T1000 (cell line): Measurements from ENCODE around the gene DPYSL3.
"Not testable (repeated sequence)": the region's sequence is repeated elsewhere in the genome, so short reads cannot be mapped to it uniquely, and the experiment has no call there.

ENCODE experiments used
- DNase-seq: peaks from one replicate; lab custom pipeline; 2025; ENCODE audit warnings: mixed read lengths; lab: John Stamatoyannopoulos, UW

DPYSL3 gene

DNA sequence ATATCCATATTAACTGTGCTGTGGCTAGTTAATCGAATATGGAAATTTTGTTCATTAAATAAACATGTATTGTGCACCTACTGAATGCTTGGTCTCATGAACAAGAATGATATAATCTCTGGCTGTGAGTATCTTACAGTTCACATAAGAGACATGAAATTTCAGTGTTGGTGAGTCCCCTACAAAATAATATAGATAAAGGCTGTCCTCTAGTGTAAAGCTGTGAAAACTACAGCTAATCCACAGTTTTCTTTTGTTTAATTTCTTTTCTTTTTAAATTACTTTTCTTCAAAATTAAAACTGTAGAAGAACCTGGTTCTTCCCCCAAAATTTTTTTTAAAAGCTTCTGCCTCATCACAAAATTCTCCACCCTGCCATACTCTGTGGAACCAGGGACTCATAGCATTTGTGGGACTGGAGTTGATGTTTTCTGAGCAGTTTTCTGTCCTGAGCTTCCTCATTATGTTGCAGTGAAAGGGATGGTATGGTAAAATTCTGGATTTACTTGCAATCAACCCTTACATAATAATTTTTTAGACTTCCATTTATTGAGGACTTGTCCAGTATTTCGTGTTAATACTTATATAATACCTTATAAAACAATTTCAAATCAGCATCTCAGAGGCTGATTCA lies 140.0 kb downstream of the DPYSL3 start:
- no peak for DNase-seq

- not testable (repeated sequence) for DNase-seq
Observed at GRCh38 chr5:147367381-147367780, 142.5 kb downstream of the DPYSL3 start.

- DNase-seq: no peak
Observed at GRCh38 chr5:147361441-147362175, 148.3 kb downstream of the DPYSL3 start.

DNA sequence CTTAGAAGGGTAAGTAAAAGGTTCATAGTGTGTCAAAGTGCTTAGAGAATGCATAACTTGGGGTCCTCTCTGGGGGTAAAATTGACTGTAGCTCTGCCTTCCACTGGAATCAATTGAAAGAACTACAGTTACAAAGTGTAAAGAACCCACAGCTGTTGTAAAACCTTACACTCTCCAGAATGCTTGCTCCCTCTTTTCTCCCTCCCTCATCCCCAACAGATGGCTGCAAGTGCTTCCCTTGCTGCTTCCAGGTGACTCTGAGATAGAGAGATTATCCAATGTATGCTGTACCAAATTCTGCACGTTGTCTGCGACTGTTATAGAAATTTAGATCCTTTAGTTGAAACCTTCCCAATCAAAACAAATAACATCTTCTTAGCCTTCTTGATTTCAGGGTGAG lies 149.1 kb downstream of the DPYSL3 start:
- DNase-seq: no peak

- no peak for DNase-seq
Observed at GRCh38 chr5:147359581-147359980, 150.3 kb downstream of the DPYSL3 start.

DNA sequence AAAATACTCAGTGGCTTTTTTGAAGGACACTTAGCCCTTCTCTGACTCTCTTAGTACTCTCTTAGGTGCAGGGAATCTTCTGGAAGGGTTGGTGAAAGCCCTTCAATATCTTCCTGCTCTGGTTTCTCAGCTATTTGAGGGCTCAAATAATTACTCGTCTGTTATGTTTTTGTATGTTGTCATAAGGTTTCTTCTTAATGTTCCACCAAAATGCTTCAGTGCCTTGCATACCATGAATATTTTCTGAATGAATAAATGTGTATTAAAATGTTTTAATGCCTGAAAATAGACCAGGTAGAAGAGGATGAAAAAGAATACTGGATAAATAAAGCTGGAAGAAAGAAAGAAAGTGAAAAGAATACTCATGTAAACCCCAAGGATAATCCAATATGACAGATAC lies 150.8 kb downstream of the DPYSL3 start:
- no peak for DNase-seq

GRCh38 chr5:147349241-147349640 lies 160.6 kb downstream of the DPYSL3 start:
- no peak for DNase-seq

- no peak for DNase-seq
Observed at GRCh38 chr5:147348451-147348850, 161.4 kb downstream of the DPYSL3 start.

GRCh38 chr5:147348046-147348445 lies 161.8 kb downstream of the DPYSL3 start:
- DNase-seq: no peak

- no peak for DNase-seq
Observed at GRCh38 chr5:147346006-147346561, 163.8 kb downstream of the DPYSL3 start.

DNA sequence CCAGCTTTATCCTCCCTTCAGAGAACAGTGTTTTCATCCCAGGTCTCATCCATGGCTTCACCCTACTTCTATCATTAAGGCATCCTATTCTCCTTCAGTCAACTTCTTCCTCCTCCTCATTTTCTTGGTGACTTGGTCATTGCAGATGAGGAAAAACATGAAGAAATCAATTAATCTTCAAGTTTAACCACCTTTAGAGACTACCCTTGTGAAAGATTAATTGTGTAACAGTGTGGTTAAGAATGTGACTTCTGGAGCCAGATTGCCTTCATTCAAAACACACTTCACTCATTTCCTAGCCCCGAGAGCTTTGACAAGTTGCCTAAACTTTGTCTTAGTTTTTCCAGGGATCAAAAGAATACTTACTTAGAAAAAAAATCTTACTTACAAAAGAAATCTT lies 165.0 kb downstream of the DPYSL3 start:
- DNase-seq: no peak

GRCh38 chr5:147341345-147341744 lies 168.5 kb downstream of the DPYSL3 start:
- DNase-seq: no peak

DNA sequence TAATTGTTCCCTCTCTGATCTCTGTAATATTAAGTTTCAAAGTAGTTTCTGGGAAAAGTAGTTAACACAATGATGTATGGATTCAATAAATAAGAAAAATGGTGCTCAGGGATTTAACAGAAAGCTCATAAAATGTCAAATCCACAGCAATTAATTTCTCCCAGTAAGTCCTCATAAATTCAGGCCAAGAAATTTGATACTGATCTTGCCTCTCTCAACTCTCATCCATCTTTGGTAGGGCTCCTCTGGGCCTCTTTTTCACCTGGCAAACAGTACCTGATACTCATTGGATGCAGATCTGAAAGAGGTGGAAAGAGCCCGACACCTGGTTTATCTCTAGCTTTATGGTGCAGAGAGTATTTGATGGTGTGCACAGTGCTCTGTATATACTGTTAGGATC lies 168.9 kb downstream of the DPYSL3 start:
- DNase-seq: no peak
